IPS-NIHi11 (cell line): ENCODE results near the gene DENND2D.
"Not testable (repeated sequence)": the region's sequence is repeated elsewhere in the genome, so short reads cannot be mapped to it uniquely, and the experiment has no call there.

Source experiments
- DNase-seq: peaks from one replicate; pipeline ENCODE4 v3.0.0; 2012; ENCODE audit warnings: mixed read lengths, low spot score

DENND2D gene

GRCh38 chr1:111221633-111222291 lies 21.3 kb upstream of the DENND2D start:
- DNase-seq, result no peak

DNA sequence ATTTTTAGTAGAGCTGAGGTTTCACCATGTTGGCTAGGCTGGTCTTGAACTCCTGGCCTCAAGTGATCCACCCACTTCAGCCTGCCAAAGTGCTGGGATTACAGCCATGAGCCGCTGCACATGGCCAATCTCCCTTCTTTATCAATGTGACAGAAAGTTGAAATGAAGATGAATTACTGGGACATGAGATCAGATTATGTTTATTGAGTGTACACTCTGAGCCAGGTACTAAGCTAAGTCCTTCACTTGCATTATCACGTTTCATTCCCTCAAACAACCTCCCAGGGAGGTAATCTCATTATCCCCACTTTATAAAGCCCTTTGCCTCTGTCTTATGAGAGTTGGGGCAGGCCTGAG lies 20.8 kb upstream of the DENND2D start:
- DNase-seq, result no peak

GRCh38 chr1:111220302-111220890 lies 19.9 kb upstream of the DENND2D start:
- no peak for DNase-seq

DNA sequence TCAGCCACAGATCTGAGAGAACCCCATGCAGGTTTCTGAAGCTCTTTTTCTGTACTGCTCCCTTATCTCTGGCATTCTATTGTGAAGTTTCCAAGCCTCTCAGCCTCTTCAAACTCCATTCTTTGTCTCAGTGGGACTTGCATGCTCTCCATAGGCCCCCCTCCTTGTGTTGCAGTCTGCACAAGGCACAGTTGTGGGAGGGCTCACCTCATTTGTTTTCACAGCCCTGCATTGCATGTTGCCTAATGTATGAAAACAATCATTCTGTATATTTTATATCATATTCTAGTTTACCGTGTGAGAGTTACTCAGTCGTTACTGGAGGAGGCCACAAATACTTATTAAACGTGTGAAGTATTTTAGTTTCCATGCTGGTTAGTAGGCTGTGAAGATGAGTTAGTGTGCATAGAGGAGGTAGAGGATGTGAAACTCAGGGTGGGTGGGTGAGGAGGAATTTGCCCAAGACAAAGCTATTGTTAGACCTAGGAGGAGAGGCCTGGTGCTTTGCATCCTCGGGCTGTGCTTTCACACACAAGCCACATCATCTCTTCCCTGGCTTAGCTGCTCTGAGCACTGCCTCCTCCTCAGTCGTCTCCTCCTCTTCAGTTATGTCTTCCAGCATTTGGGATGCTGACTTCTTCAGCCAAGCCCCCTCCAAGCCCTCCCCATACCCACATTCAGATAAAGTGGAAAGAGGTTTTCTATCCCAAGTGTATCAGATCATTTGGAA lies 19.3 kb upstream of the DENND2D start:
- DNase-seq, result no peak

- DNase-seq, result no peak
These were observed 18.5 kb upstream of the DENND2D start for GRCh38 chr1:111218701-111219556.

- DNase-seq, result no peak
These were observed 16.9 kb upstream of the DENND2D start for GRCh38 chr1:111217183-111217910.

DNA sequence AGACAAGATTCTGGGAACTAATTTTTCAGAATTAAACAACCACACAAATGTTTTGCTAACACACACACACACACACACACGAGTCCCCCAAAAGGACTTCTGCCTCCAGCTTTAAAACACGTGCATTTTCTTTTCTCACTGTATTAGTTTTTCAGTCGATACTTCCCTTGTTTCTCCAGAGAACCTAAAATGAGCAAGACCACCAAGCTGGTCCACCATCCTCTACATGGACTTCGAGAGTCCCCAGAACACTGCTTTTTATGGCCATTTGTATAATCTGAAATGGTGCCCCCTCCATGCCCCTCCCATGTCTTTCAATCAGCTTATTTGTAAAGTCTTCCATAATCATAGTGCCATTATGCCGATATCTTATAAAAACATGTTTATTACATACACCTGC lies 16.3 kb upstream of the DENND2D start:
- DNase-seq, result no peak

DNA sequence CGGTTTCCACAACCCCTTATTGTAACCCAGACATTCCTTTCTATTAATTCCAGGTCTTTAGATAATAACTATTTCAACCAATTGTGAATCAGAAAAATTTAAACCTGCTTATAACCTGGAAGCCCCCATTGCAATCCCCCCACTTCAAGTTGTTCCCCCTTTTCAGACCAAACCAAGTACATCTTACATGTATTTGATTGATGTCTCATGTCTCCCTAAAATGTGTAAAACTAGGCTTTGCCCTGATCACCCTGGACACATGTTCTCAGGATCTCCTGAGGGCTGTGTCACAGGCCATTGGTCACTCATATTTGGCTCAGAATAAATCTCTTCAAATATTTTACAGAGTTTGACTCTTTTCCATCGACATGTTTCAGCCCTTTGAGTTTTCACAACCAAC lies 14.8 kb upstream of the DENND2D start:
- DNase-seq, result not testable (repeated sequence)

GRCh38 chr1:111214884-111215283 lies 14.4 kb upstream of the DENND2D start:
- no peak for DNase-seq

GRCh38 chr1:111214074-111214801 lies 13.8 kb upstream of the DENND2D start:
- no peak for DNase-seq

DNA sequence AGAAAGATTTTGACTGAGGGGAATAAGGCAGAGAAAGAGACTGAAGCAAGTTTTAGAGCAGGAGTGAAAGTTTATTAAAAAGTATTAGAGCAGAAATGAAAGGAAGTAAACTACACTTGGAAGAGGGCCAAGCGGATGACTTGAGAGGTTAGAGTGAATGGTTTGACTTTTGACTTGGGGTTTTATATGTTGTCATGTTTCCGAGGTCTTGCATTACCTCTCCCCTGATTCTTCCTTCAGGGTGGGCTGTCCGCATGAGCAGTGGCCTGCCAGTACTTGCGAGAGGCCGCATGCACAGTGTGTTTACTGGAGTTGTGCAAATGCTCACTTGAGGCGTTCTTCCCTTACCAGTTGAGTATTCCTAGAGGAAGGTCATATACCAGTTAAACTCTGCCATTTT lies 13.0 kb upstream of the DENND2D start:
- DNase-seq, result no peak

DNA sequence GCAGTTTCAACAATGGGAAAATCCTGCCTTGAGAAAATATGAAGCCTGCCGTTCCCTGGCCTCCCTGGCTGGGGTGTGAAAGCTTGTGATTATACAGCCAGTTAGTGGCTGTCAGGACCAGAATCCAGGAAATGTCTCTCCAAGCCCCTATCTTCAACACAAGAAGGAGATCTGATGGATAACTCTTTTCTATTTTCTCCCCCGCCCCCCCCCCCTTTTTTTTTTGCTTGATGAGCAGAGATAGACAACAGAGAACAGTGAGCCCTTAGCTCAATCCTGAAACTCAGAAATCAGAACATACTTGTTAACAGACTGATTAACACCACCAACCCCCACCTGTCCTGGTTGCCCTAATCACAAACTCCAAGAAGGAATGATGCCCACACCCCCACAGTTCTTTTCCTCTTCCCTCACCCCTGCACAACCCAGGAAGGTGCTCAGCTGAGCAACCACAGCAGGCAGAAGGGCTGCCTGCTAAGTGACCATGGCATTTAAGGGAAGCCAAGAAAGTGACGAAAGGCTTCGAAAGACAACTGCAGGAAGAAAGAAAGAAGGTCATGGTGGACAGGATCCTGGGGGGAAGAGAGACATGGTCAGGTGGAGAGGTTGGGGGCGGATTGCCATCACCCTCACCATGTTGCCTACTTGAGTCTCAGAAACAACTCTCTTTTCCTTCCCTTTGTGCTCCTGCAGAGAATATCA lies 12.3 kb upstream of the DENND2D start:
- DNase-seq, result no peak

DNA sequence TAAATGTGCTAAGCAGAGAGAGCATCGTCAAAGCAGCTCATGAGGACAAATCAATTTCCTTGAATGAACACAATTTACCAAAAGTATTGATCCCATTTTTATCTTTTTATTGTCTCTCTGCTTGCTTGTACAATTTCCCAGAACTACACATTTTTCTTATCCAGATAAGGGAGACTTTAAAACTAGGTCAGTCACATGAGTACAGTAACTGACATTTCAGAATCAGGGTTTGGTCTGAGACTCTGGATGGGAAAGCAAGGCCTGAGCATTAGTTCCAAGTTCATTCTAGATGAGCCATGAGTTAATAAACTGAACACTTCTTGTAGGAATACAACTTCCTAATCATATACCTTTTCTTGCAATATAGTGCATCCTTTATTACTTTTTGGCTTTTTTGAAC lies 11.5 kb upstream of the DENND2D start:
- no peak for DNase-seq

DNA sequence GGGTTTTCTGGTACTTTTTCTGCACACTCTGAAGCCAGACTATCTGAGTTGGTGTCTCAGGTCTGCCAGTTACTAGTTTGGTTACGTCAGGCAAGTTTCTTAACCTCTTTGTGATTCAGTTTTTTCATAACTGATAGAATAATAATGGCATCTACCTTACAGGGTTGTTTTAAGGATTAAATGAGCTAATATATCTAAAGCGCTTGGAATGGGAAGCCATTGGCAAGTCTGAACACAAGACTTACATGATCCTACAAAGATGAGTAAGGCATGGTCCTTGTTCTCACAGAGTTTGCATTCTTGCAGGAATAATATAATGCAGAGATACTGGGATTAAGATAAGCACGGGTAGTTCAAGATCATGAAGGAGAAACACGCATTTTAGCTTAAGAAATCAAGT lies 9.2 kb upstream of the DENND2D start:
- DNase-seq, result no peak

- no peak for DNase-seq
These were observed 8.5 kb upstream of the DENND2D start for GRCh38 chr1:111208921-111209320.

- no peak for DNase-seq
These were observed 5.2 kb upstream of the DENND2D start for GRCh38 chr1:111205714-111206050.

- no peak for DNase-seq
These were observed 4.7 kb upstream of the DENND2D start for GRCh38 chr1:111204983-111205713.

- peak; percentile 66 for DNase-seq
These were observed 3.9 kb upstream of the DENND2D start for GRCh38 chr1:111204201-111204982.

GRCh38 chr1:111203681-111204200 lies 3.3 kb upstream of the DENND2D start:
- DNase-seq, result peak; percentile 73
